ENCODE results near the gene LFNG. TPM values are rescaled to one million over a fixed set of nuclear protein-coding genes. Genes with fewer than 3 reads are reported as not detected.
A peak's percentile ranks its signal among the peaks of the same experiment; 100 is the strongest.

LFNG gene
- total RNA-seq, 1 donor from 2014 or later: 44.9 TPM

- DNase-seq (ENCODE audit: low read depth, low spot score): no peak
- no peak overlapping the region for H3K4me3 Mint-ChIP-seq
- no peak overlapping the region for H3K27ac Mint-ChIP-seq (ENCODE audit: unreplicated experiment)
- no peak for TF ChIP-seq CTCF (conservative IDR thresholded peaks at IDR 0.05)
- no peaks in the 10 kb centered on the region for H3K36me3 Mint-ChIP-seq (ENCODE audit: low read depth)
- H3K4me1 Mint-ChIP-seq: peaks cover 22% of the 10 kb centered on the region
- no peaks in the 10 kb centered on the region for H3K9me3 Mint-ChIP-seq
- H3K27me3 Mint-ChIP-seq (ENCODE audit: low read depth): no peaks in the 10 kb centered on the region
These were observed 14.6 kb upstream of the LFNG start for GRCh38 chr7:2504889-2505375.

GRCh38 chr7:2505401-2505800 lies 14.2 kb upstream of the LFNG start:
- no peak for DNase-seq (ENCODE audit: low read depth, low spot score)
- Mint-ChIP-seq H3K36me3 (ENCODE audit: low read depth) (no peaks in the 10 kb centered on the region), H3K27ac (ENCODE audit: unreplicated experiment) (no peak overlapping the region), H3K4me3 (no peak overlapping the region), H3K4me1 (peaks cover 19% of the 10 kb centered on the region), H3K27me3 (ENCODE audit: low read depth) (no peaks in the 10 kb centered on the region), H3K9me3 (no peaks in the 10 kb centered on the region)
- no peak for TF ChIP-seq CTCF (conservative IDR thresholded peaks at IDR 0.05)

GRCh38 chr7:2507208-2507916 lies 12.2 kb upstream of the LFNG start:
- no peaks in the 10 kb centered on the region for H3K9me3 Mint-ChIP-seq
- H3K27ac Mint-ChIP-seq (ENCODE audit: unreplicated experiment): no peak overlapping the region
- no peak for TF ChIP-seq CTCF (conservative IDR thresholded peaks at IDR 0.05)
- no peak overlapping the region for H3K4me3 Mint-ChIP-seq
- H3K27me3 Mint-ChIP-seq (ENCODE audit: low read depth): no peaks in the 10 kb centered on the region
- no peaks in the 10 kb centered on the region for H3K36me3 Mint-ChIP-seq (ENCODE audit: low read depth)
- no peak for DNase-seq (ENCODE audit: low read depth, low spot score)
- H3K4me1 Mint-ChIP-seq: peaks cover 10% of the 10 kb centered on the region

- DNase-seq (ENCODE audit: low read depth, low spot score): no peak
- Mint-ChIP-seq H3K27ac (ENCODE audit: unreplicated experiment) (no peak overlapping the region), H3K4me1 (peaks cover 15% of the 10 kb centered on the region), H3K36me3 (ENCODE audit: low read depth) (no peaks in the 10 kb centered on the region), H3K9me3 (no peaks in the 10 kb centered on the region), H3K27me3 (ENCODE audit: low read depth) (no peaks in the 10 kb centered on the region), H3K4me3 (no peak overlapping the region)
- TF ChIP-seq CTCF (conservative IDR thresholded peaks at IDR 0.05): no peak
These were observed 11.7 kb upstream of the LFNG start for GRCh38 chr7:2507917-2508306.

GRCh38 chr7:2508327-2509215 lies 11.0 kb upstream of the LFNG start:
- Mint-ChIP-seq H3K4me3 (no peak overlapping the region), H3K27ac (ENCODE audit: unreplicated experiment) (peak overlapping the region; percentile 19), H3K27me3 (ENCODE audit: low read depth) (no peaks in the 10 kb centered on the region), H3K4me1 (peaks cover 18% of the 10 kb centered on the region), H3K36me3 (ENCODE audit: low read depth) (no peaks in the 10 kb centered on the region), H3K9me3 (no peaks in the 10 kb centered on the region)
- DNase-seq (ENCODE audit: low read depth, low spot score): no peak
- no peak for TF ChIP-seq CTCF (conservative IDR thresholded peaks at IDR 0.05)
